Heart right ventricle (tissue), 16 donors: ENCODE measurements around the gene KIF3A. TPM values are rescaled to one million over a fixed set of nuclear protein-coding genes. Genes with fewer than 3 reads are reported as not detected.
A peak's percentile ranks its signal among the peaks of the same experiment; 100 is the strongest.

ENCODE experiments used
- ATAC-seq, 8 donors: fragments of 200-7000 bp; cut with Tn5 transposase; one replicate each; pipeline ENCODE4 v1.9.1; 2020; ENCODE audit warnings: mild to moderate bottlenecking in 8 of 8, moderate library complexity in 8 of 8, moderate number of reproducible peaks in 1 of 8
- DNase-seq, 2 donors: peaks; one replicate each; pipeline ENCODE4 v3.0.0-alpha.2; 2020
- H3K27ac ChIP-seq, 10 donors: fragments of 200-600 bp; sonication (generic) in 2 of 10; one replicate each; pipeline versions ENCODE4 v1.5.0 to v1.8.0; 2020 to 2022; ENCODE audit warnings: mild to moderate bottlenecking in 3 of 10
- H3K27me3 ChIP-seq, 7 donors: fragments of 200-600 bp; one replicate each; pipeline ENCODE4 v1.8.0; 2021 to 2022; ENCODE audit warnings: mild to moderate bottlenecking in 2 of 7
- H3K36me3 ChIP-seq, 9 donors: fragments of 200-600 bp; sonication (generic) in 1 of 9; one replicate each; pipeline versions ENCODE4 v1.5.0 to v1.8.0; 2020 to 2022; ENCODE audit warnings: mild to moderate bottlenecking in 2 of 9
- H3K4me1 ChIP-seq, 9 donors: fragments of 200-600 bp; sonication (generic) in 1 of 9; one replicate each; pipeline versions ENCODE4 v1.5.0 to v1.8.0; 2020 to 2022; ENCODE audit warnings: mild to moderate bottlenecking in 4 of 9
- H3K4me3 ChIP-seq, 10 donors: fragments of 200-600 bp; sonication (generic) in 2 of 10; one replicate each; pipeline versions ENCODE4 v1.5.0 to v1.8.0; 2020 to 2022; ENCODE audit warnings: mild to moderate bottlenecking in 7 of 10, moderate library complexity in 2 of 10
- H3K9me3 ChIP-seq, 11 donors: fragments of 200-600 bp in 10 of 11; sonication (generic) in 2 of 11; one replicate each; pipeline versions ENCODE4 v1.5.0 to v1.8.0; 2013 to 2022; ENCODE audit warnings: mild to moderate bottlenecking in 2 of 11, control low read depth in 1 of 11, moderate library complexity in 1 of 11
- CTCF ChIP-seq, 9 donors: fragments of 200-600 bp; sonication (generic) in 2 of 9; IDR thresholded peaks; one replicate each; pipeline versions ENCODE4 v1.5.0 to v1.8.0; 2021 to 2022; ENCODE audit warnings: antibody characterized with exemption in 9 of 9, mild to moderate bottlenecking in 5 of 9, moderate library complexity in 1 of 9
- WGBS, 2 donors: extraction: QIAGEN DNeasy Blood & Tissue Kit; methylation state at CpG; one replicate each; pipeline ENCODE4 v1.1.7; 2013; ENCODE audit warnings: inconsistent platforms in 1 of 2; 5-methylcytosine and 5-hydroxymethylcytosine counted together
- intact Hi-C, 10 donors: fragments of 100-400 bp; cut with DNase I; formaldehyde crosslinking; loops; one replicate each; pipeline versions ENCODE4 v1.11.1 to v1.14.2; 2022
- polyA plus RNA-seq, 2 donors: library from polyadenylated mRNA; stranded (reverse); fragments of 200-250 nt; gene quantifications; one replicate each; pipeline ENCODE4 v1.2.3, GENCODE V29; 2013
- total RNA-seq, 10 donors: library from RNA; stranded (reverse); fragmentation: NEBNext Ultra II Directional in 3 of 10; extraction: Animal tissue kit (Norgen Biotek cat#: 25700) in 3 of 10; gene quantifications; one replicate each; pipeline versions ENCODE4 v1.2.1 to v1.2.4, GENCODE V29; 2021 to 2023
- donor health status: Arrhythmogenic right ventricular cardiomyopathy.
- donor health status: ischemic (EF 13 %, LVEDD 7.1; RV severe dilation, severe dysfunction).
- donor health status: healthy with polysubstance abuse.
- donor health status: DM: no; HTN: yes; CAD: no.
- donor health status: DM: no; HTN: no; CAD: no.
- donor health status: ischemic (EF 25% LVEDD 6.9; RV normal size, moderate dysfunction).
- donor health status: ischemic (EF 25% LVEDD 5.7; RV mildly dilated, moderate dysfunction).
- donor health status: healthy.
- donor health status: DM: yes; HTN: yes; CAD: no.
- donor health status: Ischemic cardiomyopathy.
- donor health status: ischemic (EF 35%, LVEDD 5.7; RV mildly dilated, moderate dysfunction).
- donor health status: nonischemic (EF 11% LVEDD 7.7; RV severe dilation, severe dysfunction).
- donor health status: DM: yes; HTN: yes; CAD: no.
- donor health status: PGD.
- donor health status: ischemic (EF 29% LVEDD 5.4; RV normal size, mild dysfunction).
- donor health status: nonischemic (EF 23%, LVEDD 6.1; RV moderate dilation, normal function).

KIF3A gene
- total and polyA plus RNA-seq, 12 donors: 2.2 to 18.6 (median 12.5) TPM

GRCh38 chr5:132776131-132776937 is 39.0 kb upstream of the KIF3A start:
- intact Hi-C loops: loop anchor here in 1 of 10 donors (5.0 kb wide), 1 partner anchor 39 kb away; the partner anchor contains the start of gene KIF3A

GRCh38 chr5:132775476-132775961 is 38.2 kb upstream of the KIF3A start:
- H3K27me3 ChIP-seq: peaks cover 0 to 38% (median 0%) of the 10 kb centered on the region in 7 donors
- H3K9me3 ChIP-seq: no peaks in the 10 kb centered on the region
- H3K4me3 ChIP-seq: peak overlapping the region in 9 of 10 donors; percentile 74 to 97 (median 90)
- no peaks in the 10 kb centered on the region for H3K36me3 ChIP-seq
- 30 to 43% methylated on average over 7 of the region's 7 CpGs for WGBS, 2 donors
- peak overlapping the region in 8 of 10 donors; percentile 78 to 93 (median 90) for H3K27ac ChIP-seq
- no peak for DNase-seq
- intact Hi-C loops: loop anchor here in 2 of 10 donors (2.0 to 5.0 kb wide), 2 partner anchors 29 to 38 kb away; partner anchors contain the start of genes CCNI2 (in 1 of the 2) and KIF3A (in 1 of the 2)
- ATAC-seq: peak in 1 of 8 donors; percentile 20
- peaks cover 13 to 70% (median 62%) of the 10 kb centered on the region in 9 donors for H3K4me1 ChIP-seq
- TF ChIP-seq CTCF (IDR thresholded peaks at IDR 0.05): no peak

More at GRCh38 chr5:132776131-132776937, 39.0 kb upstream of the KIF3A start:
- peak overlapping the region; percentile 64 to 93 (median 88) for H3K27ac ChIP-seq
- TF ChIP-seq CTCF (IDR thresholded peaks at IDR 0.05): no peak
- H3K4me1 ChIP-seq: peaks cover 8 to 61% (median 54%) of the 10 kb centered on the region in 9 donors
- H3K27me3 ChIP-seq: peaks cover 0 to 40% (median 0%) of the 10 kb centered on the region in 7 donors
- ATAC-seq: peak; percentile 18 to 69 (median 52)
- peak overlapping the region; percentile 61 to 97 (median 87) for H3K4me3 ChIP-seq
- peak; percentile 36 to 48 for DNase-seq
- H3K9me3 ChIP-seq: no peaks in the 10 kb centered on the region
- H3K36me3 ChIP-seq: no peaks in the 10 kb centered on the region
- 2% methylated on average over 39 of the region's 39 CpGs for WGBS, 2 donors

- DNase-seq (peak in 1 of 2 donors; percentile 33), ATAC-seq (peak in 1 of 8 donors; percentile 6)
- peaks cover 0 to 32% (median 0%) of the 10 kb centered on the region in 7 donors for H3K27me3 ChIP-seq
- TF ChIP-seq CTCF (IDR thresholded peaks at IDR 0.05): no peak
- peak overlapping the region in 3 of 10 donors; percentile 74 to 97 (median 91) for H3K4me3 ChIP-seq
- intact Hi-C loops: loop anchor here in 3 of 10 donors (2.0 to 5.0 kb wide), 3 partner anchors 28 to 42 kb away; partner anchors contain the start of genes KIF3A (in 2 of the 3) and CCNI2 (in 1 of the 3)
- H3K4me1 ChIP-seq: peaks cover 13 to 74% (median 66%) of the 10 kb centered on the region in 9 donors
- H3K36me3 ChIP-seq: no peaks in the 10 kb centered on the region
- H3K9me3 ChIP-seq: no peaks in the 10 kb centered on the region
- peak overlapping the region in 7 of 10 donors; percentile 78 to 93 (median 91) for H3K27ac ChIP-seq
- WGBS, 2 donors: 73 to 78% methylated on average over 5 of the region's 5 CpGs
Observed at GRCh38 chr5:132774896-132775295, 37.5 kb upstream of the KIF3A start.

GRCh38 chr5:132774406-132774805 is 37.1 kb upstream of the KIF3A start:
- intact Hi-C loops: loop anchor here in 2 of 10 donors (2.0 to 5.0 kb wide), 3 partner anchors 28 to 43 kb away; partner anchors contain the start of genes CCNI2 (in 1 of the 2) and KIF3A (in 1 of the 2)
- DNase-seq: no peak
- ATAC-seq: no peak
- TF ChIP-seq CTCF (IDR thresholded peaks at IDR 0.05): no peak
- peaks cover 13 to 77% (median 66%) of the 10 kb centered on the region in 9 donors for H3K4me1 ChIP-seq
- no peaks in the 10 kb centered on the region for H3K36me3 ChIP-seq
- peaks cover 0 to 27% (median 0%) of the 10 kb centered on the region in 7 donors for H3K27me3 ChIP-seq
- H3K4me3 ChIP-seq: no peak overlapping the region
- 56 to 58% methylated on average over 3 of the region's 3 CpGs for WGBS, 2 donors
- no peaks in the 10 kb centered on the region for H3K9me3 ChIP-seq
- peak overlapping the region in 7 of 10 donors; percentile 14 to 93 (median 78) for H3K27ac ChIP-seq
